Stimulated activated CD4-positive, alpha-beta T cell treated with anti-CD3 and anti-CD28 coated beads, TNF-alpha, amount 100 ng/mL, for 24 hours (primary cell): ENCODE results near the gene SYT14.
"Not testable (repeated sequence)": the region's sequence is repeated elsewhere in the genome, so short reads cannot be mapped to it uniquely, and the experiment has no call there.

ENCODE experiments used
- DNase-seq, 3 experiments: peaks; one replicate each; pipeline ENCODE4 v3.0.0-alpha.2; 2020; ENCODE audit warnings: low read depth in 3 of 3

The SYT14 gene

GRCh38 chr1:210024996-210025395 is 87.0 kb downstream of the SYT14 start:
- no peak for DNase-seq

GRCh38 chr1:210025870-210026269 is 87.9 kb downstream of the SYT14 start:
- no peak for DNase-seq

DNA sequence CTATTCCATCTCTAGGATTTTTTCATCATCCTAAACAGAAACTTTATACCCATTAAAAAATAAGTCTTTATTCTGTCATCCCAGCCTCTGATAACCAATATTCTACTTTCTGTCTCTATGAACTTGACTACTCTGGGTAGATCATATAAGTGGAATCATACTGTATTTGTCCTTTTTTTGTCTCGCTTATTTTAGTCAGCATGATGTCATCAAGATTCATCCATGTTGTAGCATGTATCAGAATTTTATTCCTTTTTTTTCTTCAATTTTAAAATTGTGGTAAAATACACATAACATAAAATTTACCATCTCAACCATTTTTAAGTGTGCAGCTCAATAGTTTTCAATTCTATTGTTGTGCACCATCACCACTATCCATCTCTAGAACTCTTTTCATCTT is 90.0 kb downstream of the SYT14 start:
- no peak for DNase-seq

DNA sequence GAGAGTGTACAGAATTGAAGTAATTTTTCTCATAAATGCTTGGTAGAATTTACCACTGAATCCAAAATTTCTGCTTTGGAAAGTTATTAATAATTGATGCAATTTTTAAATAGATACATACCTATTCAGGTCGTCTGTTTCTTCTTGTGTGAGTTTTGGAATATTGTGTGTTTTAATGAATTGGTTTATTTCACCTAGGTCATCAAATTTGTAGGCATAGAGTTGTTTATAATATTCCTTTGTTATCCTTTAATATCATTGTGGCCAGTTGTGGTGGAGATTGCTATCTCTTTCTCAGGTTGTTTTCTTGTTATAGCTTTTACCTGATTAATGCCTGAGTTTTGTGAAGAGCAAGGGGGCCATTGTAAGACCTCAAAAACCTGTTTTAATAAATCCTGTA is 93.5 kb downstream of the SYT14 start:
- no peak for DNase-seq

- no peak for DNase-seq
These were observed 105.0 kb downstream of the SYT14 start for GRCh38 chr1:210043058-210043457.

DNA sequence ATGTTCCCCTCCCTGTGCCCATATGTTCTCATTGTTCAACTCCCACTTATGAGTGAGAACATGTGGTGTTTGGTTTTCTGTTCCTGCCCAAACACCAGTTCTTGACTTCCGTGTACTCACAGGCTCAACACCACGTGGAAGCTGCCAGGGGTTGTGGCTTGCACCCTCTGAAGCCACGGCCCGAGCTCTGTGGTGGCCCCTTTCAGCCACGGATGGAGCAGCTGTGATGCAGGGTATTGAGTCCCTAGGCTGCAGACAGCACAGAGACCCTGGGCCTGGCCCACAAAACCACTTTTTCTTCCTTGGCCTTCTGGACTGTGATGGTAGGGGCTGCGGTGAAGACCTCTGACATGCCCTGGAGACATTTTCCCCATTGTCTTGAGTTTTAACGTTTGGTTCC is 111.6 kb downstream of the SYT14 start:
- no peak for DNase-seq

DNA sequence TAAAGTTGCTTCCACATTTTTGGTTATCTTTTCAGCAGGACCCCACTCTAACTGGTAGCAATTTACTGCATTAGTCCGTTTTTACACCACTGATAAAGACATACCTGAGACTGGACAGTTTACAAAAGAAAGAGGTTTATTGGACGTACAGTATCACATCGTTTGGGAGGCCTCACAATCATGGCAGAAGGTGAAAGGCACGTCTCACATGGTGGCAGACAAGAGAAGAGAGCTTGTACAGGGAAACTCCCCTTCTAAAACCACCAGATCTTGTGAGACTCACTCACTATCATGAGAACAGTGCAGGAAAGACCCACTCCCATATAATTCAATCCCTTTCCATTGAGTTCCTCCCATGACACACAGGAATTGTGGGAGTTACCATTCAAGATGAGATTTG is 112.5 kb downstream of the SYT14 start:
- DNase-seq, result not testable (repeated sequence)

DNA sequence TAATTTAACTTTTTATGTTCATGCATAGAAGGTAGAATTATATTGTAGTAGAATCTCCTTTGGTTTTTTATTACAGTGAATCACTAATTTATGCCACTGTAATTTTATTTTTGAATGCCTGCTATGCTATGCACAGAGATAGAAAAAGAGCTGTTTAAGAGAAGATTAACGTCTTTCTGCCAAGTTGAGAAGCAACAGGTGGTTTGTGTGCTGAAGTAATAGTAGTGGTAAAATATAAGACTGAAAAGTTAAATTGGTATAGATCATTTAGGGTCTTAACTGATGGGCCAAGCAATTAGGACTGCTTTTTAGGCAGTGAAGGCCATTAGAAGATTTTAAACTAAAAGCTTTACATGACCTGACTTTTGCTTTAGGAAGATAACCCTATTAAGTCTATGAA is 115.1 kb downstream of the SYT14 start:
- no peak for DNase-seq

DNA sequence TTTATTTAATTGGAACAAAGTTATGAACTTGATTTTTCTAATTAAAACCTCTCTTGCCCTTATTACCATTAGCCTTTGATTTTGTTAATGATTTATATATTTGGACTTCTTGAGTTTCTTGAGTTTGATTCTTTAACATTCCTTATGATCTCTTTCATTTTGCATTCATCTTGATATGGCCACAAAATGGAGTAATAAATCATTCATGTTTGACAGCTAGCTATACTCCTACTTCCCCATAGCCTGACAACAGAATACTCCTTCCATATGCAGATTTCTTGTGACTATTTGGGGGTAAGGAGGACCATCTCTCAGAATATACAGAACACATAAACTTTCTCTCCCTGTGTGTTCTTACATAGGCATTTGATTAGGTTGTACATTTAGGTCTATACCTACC is 119.6 kb downstream of the SYT14 start:
- no peak for DNase-seq

GRCh38 chr1:210061992-210062391 is 124.0 kb downstream of the SYT14 start:
- DNase-seq, result no peak

- DNase-seq, result no peak
These were observed 132.5 kb downstream of the SYT14 start for GRCh38 chr1:210070531-210070930.

GRCh38 chr1:210072129-210072528 is 134.1 kb downstream of the SYT14 start:
- no peak for DNase-seq

DNA sequence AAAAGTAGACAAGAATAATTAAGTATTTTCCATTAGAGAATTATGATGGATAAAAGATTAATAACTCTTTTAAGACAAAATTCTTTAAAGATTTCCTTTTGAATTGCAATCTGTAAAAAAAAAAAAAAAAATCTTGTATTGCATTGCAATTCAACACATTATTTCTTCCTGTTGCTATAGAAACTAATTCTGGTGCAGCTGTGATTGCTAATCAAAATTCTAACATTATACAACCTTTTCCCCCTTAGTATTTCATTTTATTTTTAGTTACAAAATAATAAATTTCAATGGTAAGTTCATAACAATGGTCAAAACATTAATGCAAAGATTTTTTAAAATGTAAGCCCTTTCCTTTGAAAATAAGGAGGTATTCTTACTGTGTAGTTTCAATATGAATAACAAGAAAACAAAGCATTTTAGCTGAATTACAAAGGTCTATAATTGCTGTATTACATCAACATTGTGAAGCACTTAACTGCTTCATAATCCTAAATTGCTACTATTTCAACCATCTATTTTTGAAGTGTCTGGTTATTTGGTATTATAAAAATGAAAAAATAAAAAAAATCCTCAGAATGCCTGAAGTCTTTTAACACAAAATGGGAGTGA is 135.0 kb downstream of the SYT14 start:
- DNase-seq, result no peak

- DNase-seq, result no peak
These were observed 136.9 kb downstream of the SYT14 start for GRCh38 chr1:210074904-210075303.

DNA sequence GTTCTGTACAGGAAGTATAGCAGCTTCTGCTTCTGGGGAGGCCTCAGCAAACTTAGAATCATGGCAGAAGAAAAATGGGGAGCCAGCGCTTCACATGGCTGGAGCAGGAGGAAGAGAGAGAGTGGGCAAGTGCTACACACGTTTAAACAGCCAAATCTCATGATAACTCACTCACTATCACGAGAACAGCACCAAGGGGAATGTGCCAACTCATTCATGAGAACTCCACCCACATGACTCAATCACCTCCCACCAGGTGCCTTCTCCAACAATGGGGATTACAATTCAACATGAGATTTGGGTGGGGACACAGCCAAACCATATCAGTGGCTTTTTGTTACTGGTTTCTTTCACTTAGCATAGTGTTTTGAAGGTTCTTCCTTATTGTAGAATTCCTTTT is 138.6 kb downstream of the SYT14 start:
- no peak for DNase-seq

DNA sequence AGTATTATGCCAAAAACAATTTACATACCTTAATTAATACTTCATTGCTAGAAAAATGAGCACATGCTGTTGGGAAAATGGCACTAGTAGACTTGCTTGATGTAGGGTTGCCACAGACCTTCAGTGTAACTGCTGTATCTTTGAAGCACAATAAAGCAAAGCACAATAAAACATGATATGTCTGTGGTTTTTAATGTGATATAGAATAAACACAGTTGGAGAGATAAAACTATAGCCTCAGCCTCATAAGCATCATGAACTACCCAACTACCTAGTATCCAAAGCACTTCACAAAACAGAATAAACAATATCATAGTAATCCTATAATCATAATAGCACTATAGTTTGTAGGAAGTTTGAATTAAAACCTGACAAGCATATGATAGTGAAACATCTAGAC is 143.5 kb downstream of the SYT14 start:
- no peak for DNase-seq

GRCh38 chr1:210085359-210085758 is 147.3 kb downstream of the SYT14 start:
- no peak for DNase-seq

DNA sequence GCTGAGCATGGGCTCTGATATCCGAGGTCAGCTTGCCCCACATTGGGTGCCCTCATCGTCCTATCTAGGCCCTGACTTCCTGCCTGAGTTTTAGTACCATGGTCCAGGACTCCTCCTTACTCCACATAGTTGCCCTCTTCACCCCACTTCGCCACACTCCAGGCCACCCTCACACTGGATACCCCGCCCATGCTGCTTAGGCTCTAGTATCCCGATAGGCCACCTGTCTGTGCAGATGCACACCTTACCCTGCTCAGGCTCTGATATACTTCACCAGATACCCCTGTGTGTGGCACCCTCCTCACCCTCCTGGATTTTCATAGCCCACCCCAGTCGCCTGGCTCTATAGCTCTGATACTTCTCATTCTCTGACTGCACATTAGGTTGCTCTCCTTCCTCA is 149.0 kb downstream of the SYT14 start:
- no peak for DNase-seq

DNA sequence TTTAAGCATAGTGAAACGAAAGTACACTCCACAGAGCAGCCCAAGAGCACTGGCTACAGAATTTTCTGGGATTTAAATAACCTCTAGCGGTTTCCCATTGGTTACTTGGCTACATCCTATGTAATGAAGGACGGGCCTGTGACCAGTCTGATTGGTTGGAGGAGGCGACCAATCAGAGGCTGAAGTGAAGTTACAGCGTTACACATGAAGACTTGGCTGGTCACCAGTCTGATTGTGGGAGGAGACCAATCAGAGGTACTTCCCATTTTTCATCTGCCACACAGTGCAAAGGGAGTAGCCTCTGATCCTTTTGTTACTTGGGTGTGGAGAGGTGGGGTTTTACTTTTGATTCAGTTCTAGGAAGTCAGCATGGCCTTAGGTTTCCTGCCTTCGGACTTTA is 151.8 kb downstream of the SYT14 start:
- DNase-seq, result no peak

DNA sequence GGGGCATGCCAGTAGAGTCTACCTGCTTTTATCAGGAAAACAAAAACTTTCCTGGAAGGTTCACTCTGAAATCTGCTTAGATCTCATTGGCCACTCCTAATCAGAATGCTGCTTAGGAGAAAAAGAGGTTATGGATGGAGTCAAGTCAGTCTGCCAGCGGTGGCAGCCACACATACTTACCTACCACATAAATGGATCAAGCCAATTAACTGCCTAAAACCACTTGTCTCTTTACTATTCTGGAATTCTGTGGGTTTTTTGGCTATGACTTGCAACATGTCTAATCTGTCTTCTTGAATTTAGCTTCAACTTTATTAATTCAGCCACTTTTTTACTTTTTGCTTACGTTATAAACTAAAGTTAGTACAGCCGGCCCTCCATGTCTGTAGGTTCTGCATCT is 154.3 kb downstream of the SYT14 start:
- no peak for DNase-seq

GRCh38 chr1:210093461-210093860 is 155.4 kb downstream of the SYT14 start:
- DNase-seq, result no peak

DNA sequence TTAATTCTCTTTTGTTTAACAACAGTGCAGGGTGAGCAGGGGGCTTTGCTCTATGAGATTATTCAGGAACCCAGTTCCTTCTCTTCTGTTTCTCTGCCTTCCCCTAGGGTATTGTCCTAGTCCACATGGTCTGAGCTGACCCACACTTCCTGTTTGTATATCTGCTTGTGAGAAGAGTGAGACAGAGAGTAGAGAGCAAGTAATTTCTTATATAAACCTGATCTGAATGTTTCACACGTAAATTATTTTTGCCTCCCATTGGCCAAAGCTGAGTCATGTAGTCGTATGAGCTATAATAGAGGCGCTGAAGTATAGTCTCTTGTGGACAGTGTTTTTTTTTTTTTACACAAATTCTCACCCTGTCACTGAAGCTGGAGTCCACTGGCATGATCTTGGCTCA is 160.3 kb downstream of the SYT14 start:
- DNase-seq, result no peak

DNA sequence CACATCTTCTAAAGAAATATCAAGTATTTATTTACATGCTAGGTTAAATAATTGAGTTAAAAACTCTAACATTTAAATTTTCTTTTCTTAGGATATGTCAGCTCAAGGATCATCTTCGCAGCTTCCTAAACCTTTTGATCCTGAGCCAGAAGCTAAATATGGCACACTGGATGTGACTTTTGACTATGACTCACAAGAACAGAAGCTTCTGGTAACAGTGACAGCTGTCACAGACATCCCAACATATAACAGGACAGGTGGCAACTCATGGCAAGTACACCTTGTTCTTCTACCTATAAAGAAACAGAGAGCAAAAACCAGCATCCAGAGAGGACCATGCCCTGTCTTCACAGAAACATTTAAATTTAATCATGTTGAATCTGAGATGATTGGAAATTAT is 161.9 kb downstream of the SYT14 start:
- DNase-seq, result no peak

GRCh38 chr1:210104103-210104502 is 166.1 kb downstream of the SYT14 start:
- DNase-seq, result no peak

DNA sequence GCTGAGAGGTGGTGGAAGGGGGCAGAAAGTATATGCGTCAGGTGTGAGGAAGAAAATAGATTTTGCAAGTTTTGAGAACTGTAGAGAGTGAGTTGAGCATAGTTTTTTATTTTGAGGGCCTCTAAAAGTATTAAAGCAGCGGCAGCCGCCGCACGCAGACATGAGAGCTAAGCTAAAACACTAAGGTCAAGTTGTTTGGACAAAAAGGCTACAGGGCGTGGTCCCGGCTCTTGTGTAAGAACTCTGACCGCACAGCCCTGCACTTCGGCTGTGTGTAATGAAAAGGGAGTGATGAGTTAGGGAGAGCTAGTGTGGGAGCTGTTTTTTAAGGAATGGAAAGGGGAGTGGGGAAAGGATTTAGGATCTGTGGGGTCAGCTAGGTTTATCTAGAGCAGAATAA is 174.9 kb downstream of the SYT14 start:
- DNase-seq, result not testable (repeated sequence)
